Pancreas (tissue), 10 donors: ENCODE measurements around the gene C20orf96. TPM values are rescaled to one million over a fixed set of nuclear protein-coding genes. Genes with fewer than 3 reads are reported as not detected.

Experiments used
- ATAC-seq, 4 donors: fragments of 200-7000 bp; cut with Tn5 transposase; one replicate each; pipeline versions ENCODE4 v1.8.0 to v1.9.1; 2020; ENCODE audit warnings: mild to moderate bottlenecking in 4 of 4, moderate library complexity in 4 of 4
- DNase-seq, 6 donors: peaks; one replicate each; pipeline ENCODE4 v3.0.0-alpha.2; 2020
- FAIRE-seq: peaks from 2 replicates; lab custom pipeline; 2012; peaks lifted over from hg19 to GRCh38; lab: Jason Lieb, UNC
- H3K27ac ChIP-seq, 4 donors: fragments of 200-600 bp; sonication (generic); 1 replicate in 3 of 4; 2 replicates in 1 of 4; pipeline versions ENCODE4 v1.5.0 to v1.8.0; 2020
- H3K27me3 ChIP-seq, 4 donors: fragments of 200-600 bp; one replicate each; pipeline ENCODE4 v1.8.0; 2021
- H3K36me3 ChIP-seq, 3 donors: fragments of 200-600 bp; sonication (generic) in 1 of 3; one replicate each; pipeline versions ENCODE4 v1.5.0 to v1.8.0; 2020 to 2021
- H3K4me1 ChIP-seq, 3 donors: fragments of 200-600 bp; one replicate each; pipeline ENCODE4 v1.8.0; 2021
- H3K4me3 ChIP-seq, 4 donors: fragments of 200-600 bp; sonication (generic) in 2 of 4; one replicate each; pipeline versions ENCODE4 v1.5.0 to v1.8.0; 2020 to 2021
- H3K9me3 ChIP-seq, 4 donors: fragments of 200-600 bp; one replicate each; pipeline ENCODE4 v1.8.0; 2021
- WGBS, 2 donors: extraction: QIAGEN DNeasy Blood & Tissue Kit; methylation state at CpG; one replicate each; pipeline ENCODE4 v1.1.7; 2013; 5-methylcytosine and 5-hydroxymethylcytosine counted together
- intact Hi-C, 3 donors: fragments of 100-400 bp; cut with DNase I; formaldehyde crosslinking; loops; one replicate each; pipeline versions ENCODE4 v1.11.1 to v1.14.2; 2022
- polyA plus RNA-seq, 2 donors: library from polyadenylated mRNA; stranded (reverse); fragments of 200-250 nt; gene quantifications; one replicate each; pipeline ENCODE4 v1.2.3, GENCODE V29; 2013
- total RNA-seq, 6 donors: library from RNA; stranded (reverse); fragmentation: NEBNext Ultra II Directional in 4 of 6; extraction: Animal tissue kit (Norgen Biotek cat#: 25700) in 4 of 6; gene quantifications; one replicate each; pipeline versions ENCODE4 v1.2.1 to v1.2.4, GENCODE V29; 2021 to 2023
- TF ChIP-seq, protein P1 (sequence below), 4 donors: fragments of 200-600 bp; sonication (generic) in 3 of 4; IDR thresholded peaks; one replicate each; pipeline versions ENCODE4 v1.5.0 to v1.8.0; 2021; ENCODE audit warnings: antibody characterized with exemption in 4 of 4
- donor health status: healthy with polysubstance abuse.
- donor health status: DM: no; HTN: no; CAD: no; lungs with moderate emphysema.
- donor health status: DM: no; HTN: no; CAD: no.
- donor health status: control.
- donor health status: control.
- donor health status: Bipolar disorder and iron deficiency.
- donor health status: DM: yes; HTN: yes; CAD: no.
- donor health status: DM: no; HTN: no; CAD: no.
- donor health status: DM: no; HTN: no; CAD: no.
- donor health status: DM: yes; HTN: yes; CAD: no.

C20orf96 gene
- total and polyA plus RNA-seq, 8 donors = 2.5 to 6.8 (median 4.0) TPM

DNA sequence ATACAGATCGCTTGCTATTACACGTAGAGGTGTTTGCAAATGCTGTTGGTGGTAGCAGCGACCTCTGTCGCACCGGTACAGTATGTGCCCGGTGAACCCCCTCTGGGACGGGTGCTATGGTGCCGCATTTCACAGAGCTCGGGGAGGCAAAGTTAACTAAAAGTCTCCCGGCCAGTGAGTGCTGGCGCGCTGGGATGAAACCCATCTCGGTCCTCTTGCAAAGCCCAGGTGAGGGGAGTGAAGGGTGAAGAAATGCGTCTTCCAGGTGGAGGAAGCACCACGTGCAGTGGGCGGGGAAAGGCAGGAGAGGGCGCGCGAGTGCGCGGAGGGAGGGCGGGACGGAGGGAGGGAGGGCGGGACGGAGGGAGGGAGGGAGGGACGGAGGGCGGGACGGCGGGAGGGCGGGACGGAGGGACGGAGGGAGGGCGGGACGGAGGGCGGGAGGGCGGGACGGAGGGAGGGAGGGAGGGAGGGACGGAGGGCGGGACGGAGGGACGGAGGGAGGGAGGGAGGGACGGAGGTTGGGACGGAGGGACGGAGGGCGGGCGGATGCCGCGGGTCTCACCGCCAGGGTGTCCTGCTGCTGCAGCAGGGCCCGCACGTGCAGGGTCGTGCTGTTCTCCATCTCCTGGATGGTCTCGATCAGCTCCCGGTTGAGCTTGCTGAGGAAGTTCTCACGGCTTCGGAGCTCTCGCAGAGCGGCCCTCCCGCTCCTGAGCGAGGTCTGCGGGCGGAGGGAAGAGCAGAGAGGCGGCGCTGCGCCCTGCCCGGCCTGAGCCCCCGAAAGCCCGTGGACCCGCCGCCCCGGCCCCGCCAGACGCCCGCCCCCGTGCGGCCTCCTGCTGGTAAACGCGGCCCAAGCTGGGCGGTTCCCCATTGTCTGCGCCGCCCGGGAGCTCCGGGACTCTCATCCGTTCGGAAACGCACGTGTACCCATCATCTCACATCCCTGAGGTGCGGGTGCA is 11.7 kb downstream of the C20orf96 start:
- ATAC-seq (peak in 3 of 4 donors; percentile 16 to 63 (median 24)), DNase-seq (no peak), FAIRE-seq (no peak)
- Histone ChIP-seq H3K27ac (no peak overlapping the region), H3K4me1 (no peaks in the 10 kb centered on the region), H3K4me3 (no peak overlapping the region), H3K27me3 (no peaks in the 10 kb centered on the region), H3K9me3 (no peaks in the 10 kb centered on the region), H3K36me3 (no peaks in the 10 kb centered on the region)
- intact Hi-C loops = no loop called here
- TF ChIP-seq, protein P1, sequence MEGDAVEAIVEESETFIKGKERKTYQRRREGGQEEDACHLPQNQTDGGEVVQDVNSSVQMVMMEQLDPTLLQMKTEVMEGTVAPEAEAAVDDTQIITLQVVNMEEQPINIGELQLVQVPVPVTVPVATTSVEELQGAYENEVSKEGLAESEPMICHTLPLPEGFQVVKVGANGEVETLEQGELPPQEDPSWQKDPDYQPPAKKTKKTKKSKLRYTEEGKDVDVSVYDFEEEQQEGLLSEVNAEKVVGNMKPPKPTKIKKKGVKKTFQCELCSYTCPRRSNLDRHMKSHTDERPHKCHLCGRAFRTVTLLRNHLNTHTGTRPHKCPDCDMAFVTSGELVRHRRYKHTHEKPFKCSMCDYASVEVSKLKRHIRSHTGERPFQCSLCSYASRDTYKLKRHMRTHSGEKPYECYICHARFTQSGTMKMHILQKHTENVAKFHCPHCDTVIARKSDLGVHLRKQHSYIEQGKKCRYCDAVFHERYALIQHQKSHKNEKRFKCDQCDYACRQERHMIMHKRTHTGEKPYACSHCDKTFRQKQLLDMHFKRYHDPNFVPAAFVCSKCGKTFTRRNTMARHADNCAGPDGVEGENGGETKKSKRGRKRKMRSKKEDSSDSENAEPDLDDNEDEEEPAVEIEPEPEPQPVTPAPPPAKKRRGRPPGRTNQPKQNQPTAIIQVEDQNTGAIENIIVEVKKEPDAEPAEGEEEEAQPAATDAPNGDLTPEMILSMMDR (IDR thresholded peaks at IDR 0.05) = no peak
- 89% methylated on average over 57 to 76 of the region's 88 CpGs for WGBS, 2 donors

DNA sequence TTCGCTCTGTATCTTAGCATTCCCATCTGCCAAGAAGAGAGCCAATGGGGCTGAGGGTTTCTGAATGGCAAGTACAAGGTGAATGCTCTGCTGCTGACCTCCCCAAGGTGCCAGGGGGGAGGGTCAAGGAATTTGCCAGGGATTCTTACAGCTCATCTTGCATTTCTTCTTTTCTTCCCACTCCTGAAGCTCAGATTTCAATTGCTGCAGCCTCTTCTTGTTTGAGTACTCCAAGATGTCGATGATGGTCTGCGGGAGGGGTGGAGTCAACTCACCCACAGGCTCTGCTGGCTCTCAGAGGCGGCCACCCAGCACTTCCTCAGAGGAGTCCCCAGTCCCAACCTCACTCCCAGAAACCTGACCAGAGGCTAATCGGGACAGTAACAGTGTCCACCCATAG is 12.4 kb downstream of the C20orf96 start:
- no peaks in the 10 kb centered on the region for H3K27me3 ChIP-seq
- FAIRE-seq = no peak
- no peaks in the 10 kb centered on the region for H3K4me1 ChIP-seq
- 94 to 97% methylated on average over 5 of the region's 5 CpGs for WGBS, 2 donors
- no peak overlapping the region for H3K27ac ChIP-seq
- TF ChIP-seq, protein P1 (IDR thresholded peaks at IDR 0.05) = no peak
- no peaks in the 10 kb centered on the region for H3K9me3 ChIP-seq
- no peak overlapping the region for H3K4me3 ChIP-seq
- no peaks in the 10 kb centered on the region for H3K36me3 ChIP-seq
- ATAC-seq = no peak
- intact Hi-C loops = no loop called here
- no peak for DNase-seq

DNA sequence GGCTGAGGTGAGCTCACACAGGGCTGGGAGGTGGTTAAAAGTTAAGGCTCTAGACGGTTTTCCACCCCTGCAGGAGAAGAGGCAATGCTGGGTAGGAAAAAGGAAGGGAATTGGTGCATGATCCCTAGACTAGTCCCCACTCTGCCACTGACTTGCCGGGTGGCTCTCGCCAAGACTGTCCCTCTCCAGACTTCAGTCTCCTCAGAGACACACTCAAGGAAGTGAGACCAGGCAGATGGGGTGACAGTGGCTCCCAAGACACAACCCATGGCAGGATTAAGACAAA is 13.1 kb downstream of the C20orf96 start:
- Histone ChIP-seq H3K4me1 (no peaks in the 10 kb centered on the region), H3K27ac (no peak overlapping the region), H3K9me3 (no peaks in the 10 kb centered on the region), H3K4me3 (no peak overlapping the region), H3K27me3 (no peaks in the 10 kb centered on the region), H3K36me3 (no peaks in the 10 kb centered on the region)
- TF ChIP-seq, protein P1 (IDR thresholded peaks at IDR 0.05) = no peak
- 32 to 42% methylated on average over 2 to 3 of the region's 3 CpGs for WGBS, 2 donors
- no peak for ATAC-seq
- DNase-seq = no peak
- no peak for FAIRE-seq
- intact Hi-C loops = no loop called here

DNA sequence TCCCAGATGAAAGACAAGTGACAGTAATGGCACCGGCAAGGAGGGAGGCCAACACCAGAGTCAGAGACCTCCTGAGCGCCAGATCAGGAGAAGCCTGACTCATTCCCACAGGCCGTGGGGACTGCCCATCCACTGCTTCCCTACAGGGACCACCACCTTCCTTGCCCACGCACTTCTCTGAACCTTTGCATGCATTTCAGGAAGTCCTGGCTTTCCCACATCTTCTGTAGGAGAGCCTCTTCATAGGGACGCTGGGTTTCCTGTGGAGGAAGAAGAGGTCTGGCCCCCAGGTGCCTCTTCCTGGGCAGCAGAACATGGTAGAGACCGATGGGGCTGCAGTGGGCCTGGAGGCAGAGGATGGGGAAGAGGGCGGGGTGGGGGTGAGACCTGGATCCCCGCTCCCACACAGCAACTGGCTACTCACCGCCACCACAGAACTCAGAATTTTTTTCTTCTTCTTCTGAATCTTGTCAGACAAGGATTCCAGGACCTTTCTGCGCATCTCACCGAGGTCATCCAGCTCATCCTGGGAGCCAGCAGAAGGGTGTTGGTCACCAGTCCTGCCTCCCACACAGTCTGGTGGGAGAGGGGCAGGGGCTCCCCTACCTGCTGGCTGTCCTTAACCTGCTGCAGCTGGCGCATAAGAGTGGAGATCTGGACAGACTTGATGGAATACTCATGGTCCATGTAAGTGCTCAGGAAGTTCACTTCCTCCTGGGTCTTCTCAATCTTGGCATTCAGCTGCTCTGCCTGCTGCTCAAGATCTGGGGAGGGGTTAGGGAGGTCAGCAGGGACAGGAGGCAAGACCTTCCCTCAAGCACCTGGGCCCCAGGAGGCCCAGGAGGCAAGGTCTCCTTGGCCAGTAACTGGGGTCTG is 13.7 kb downstream of the C20orf96 start:
- no peaks in the 10 kb centered on the region for H3K36me3 ChIP-seq
- H3K4me1 ChIP-seq = no peaks in the 10 kb centered on the region
- no peak overlapping the region for H3K4me3 ChIP-seq
- no peak overlapping the region for H3K27ac ChIP-seq
- ATAC-seq (no peak), DNase-seq (peak in 1 of 6 donors; percentile 4), FAIRE-seq (no peak)
- TF ChIP-seq, protein P1 (IDR thresholded peaks at IDR 0.05) = no peak
- H3K27me3 ChIP-seq = no peaks in the 10 kb centered on the region
- 91 to 95% methylated on average over 12 of the region's 12 CpGs for WGBS, 2 donors
- intact Hi-C loops = no loop called here
- no peaks in the 10 kb centered on the region for H3K9me3 ChIP-seq
